ENCODE data around the gene GRM1. TPM values are rescaled to one million over a fixed set of nuclear protein-coding genes. Genes with fewer than 3 reads are reported as not detected.

GRM1 gene
- total RNA-seq, 1 donor from 2014 or later, result 0.39 TPM

- H3K4me1 Mint-ChIP-seq (ENCODE audit: unreplicated experiment), result peaks cover 8% of the 10 kb centered on the region
- TF ChIP-seq, protein P1, sequence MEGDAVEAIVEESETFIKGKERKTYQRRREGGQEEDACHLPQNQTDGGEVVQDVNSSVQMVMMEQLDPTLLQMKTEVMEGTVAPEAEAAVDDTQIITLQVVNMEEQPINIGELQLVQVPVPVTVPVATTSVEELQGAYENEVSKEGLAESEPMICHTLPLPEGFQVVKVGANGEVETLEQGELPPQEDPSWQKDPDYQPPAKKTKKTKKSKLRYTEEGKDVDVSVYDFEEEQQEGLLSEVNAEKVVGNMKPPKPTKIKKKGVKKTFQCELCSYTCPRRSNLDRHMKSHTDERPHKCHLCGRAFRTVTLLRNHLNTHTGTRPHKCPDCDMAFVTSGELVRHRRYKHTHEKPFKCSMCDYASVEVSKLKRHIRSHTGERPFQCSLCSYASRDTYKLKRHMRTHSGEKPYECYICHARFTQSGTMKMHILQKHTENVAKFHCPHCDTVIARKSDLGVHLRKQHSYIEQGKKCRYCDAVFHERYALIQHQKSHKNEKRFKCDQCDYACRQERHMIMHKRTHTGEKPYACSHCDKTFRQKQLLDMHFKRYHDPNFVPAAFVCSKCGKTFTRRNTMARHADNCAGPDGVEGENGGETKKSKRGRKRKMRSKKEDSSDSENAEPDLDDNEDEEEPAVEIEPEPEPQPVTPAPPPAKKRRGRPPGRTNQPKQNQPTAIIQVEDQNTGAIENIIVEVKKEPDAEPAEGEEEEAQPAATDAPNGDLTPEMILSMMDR (conservative IDR thresholded peaks at IDR 0.05), result no peak
- H3K27ac Mint-ChIP-seq, result no peak overlapping the region
- H3K36me3 Mint-ChIP-seq, result no peaks in the 10 kb centered on the region
- no peaks in the 10 kb centered on the region for H3K9me3 Mint-ChIP-seq
- H3K4me3 Mint-ChIP-seq, result no peak overlapping the region
- peaks cover 2% of the 10 kb centered on the region for H3K27me3 Mint-ChIP-seq
- no peak for DNase-seq (ENCODE audit: extremely low spot score, unreplicated experiment)
These were observed 360.9 kb downstream of the GRM1 start for GRCh38 chr6:146389740-146390139.

GRCh38 chr6:146397638-146398037, 368.8 kb downstream of the GRM1 start:
- H3K27ac Mint-ChIP-seq, result no peak overlapping the region
- peaks cover 6% of the 10 kb centered on the region for H3K27me3 Mint-ChIP-seq
- TF ChIP-seq, protein P1 (conservative IDR thresholded peaks at IDR 0.05), result no peak
- no peak overlapping the region for H3K4me3 Mint-ChIP-seq
- H3K4me1 Mint-ChIP-seq (ENCODE audit: unreplicated experiment), result no peaks in the 10 kb centered on the region
- DNase-seq (ENCODE audit: extremely low spot score, unreplicated experiment), result no peak
- H3K36me3 Mint-ChIP-seq, result no peaks in the 10 kb centered on the region
- no peaks in the 10 kb centered on the region for H3K9me3 Mint-ChIP-seq

DNA sequence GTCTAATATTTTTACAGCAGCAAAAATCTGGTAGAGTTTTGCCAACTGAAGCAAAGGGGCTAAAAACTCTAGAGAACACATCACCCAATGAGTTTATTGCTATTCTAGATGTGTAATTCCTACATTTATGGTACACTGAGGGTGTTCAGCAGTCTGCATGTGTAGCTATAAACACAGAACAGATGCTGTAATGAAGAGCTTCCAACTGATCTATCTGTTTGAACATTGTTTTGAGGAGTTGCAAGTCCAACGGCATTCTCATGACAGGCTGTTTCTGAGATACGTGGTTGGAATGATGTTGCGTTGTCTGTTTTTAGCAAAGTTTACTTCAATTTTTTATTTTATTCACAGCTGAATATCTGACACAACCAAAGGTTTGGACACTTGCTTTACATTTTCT, 373.6 kb downstream of the GRM1 start:
- H3K27ac Mint-ChIP-seq, result no peak overlapping the region
- H3K27me3 Mint-ChIP-seq, result peaks cover 4% of the 10 kb centered on the region
- no peaks in the 10 kb centered on the region for H3K4me1 Mint-ChIP-seq (ENCODE audit: unreplicated experiment)
- H3K4me3 Mint-ChIP-seq, result no peak overlapping the region
- H3K9me3 Mint-ChIP-seq, result no peaks in the 10 kb centered on the region
- no peaks in the 10 kb centered on the region for H3K36me3 Mint-ChIP-seq
- no peak for DNase-seq (ENCODE audit: extremely low spot score, unreplicated experiment)
- TF ChIP-seq, protein P1 (conservative IDR thresholded peaks at IDR 0.05), result no peak

- Mint-ChIP-seq H3K27ac (no peak overlapping the region), H3K27me3 (peaks cover 3% of the 10 kb centered on the region), H3K9me3 (no peaks in the 10 kb centered on the region), H3K36me3 (no peaks in the 10 kb centered on the region), H3K4me3 (no peak overlapping the region), H3K4me1 (ENCODE audit: unreplicated experiment) (no peaks in the 10 kb centered on the region)
- TF ChIP-seq, protein P1 (conservative IDR thresholded peaks at IDR 0.05), result no peak
- DNase-seq (ENCODE audit: extremely low spot score, unreplicated experiment), result no peak
These were observed 379.7 kb downstream of the GRM1 start for GRCh38 chr6:146408583-146408982.

DNA sequence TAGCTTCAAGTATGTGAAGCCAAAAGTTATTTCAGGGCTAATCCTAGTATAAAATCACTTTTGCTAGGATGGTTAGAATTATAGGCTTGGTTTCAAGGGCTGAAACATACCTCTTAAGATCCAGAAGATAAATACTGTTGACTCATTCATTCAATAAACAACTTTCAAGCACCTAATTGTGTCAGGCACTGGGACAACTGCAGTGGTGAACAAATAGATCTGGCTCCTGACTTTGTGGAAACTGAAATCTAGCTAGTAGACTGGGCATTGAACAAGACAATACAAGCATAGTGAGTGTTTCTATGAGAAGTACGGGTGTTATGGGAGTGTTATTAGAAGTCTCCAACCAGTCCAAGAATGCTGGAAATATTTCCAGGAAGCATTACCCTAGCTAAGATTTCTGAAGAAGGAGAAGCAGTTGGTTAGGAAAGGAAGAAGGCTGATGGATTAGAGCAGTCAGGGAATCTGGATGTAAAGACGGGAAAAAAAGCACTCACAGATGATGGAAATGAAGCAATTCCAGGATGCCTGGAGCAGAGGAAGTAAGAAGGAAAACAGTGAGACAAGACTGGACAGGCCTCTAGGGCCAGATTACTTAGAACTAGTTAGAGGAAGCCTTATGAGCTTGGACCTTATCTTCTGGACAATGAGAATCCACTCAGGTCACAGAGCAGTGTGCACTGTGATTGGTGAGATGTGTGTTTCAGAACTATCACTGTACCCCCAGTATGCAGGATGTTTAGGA, 382.2 kb downstream of the GRM1 start:
- H3K9me3 Mint-ChIP-seq, result no peaks in the 10 kb centered on the region
- TF ChIP-seq, protein P1 (conservative IDR thresholded peaks at IDR 0.05), result no peak
- H3K27me3 Mint-ChIP-seq, result peaks cover 3% of the 10 kb centered on the region
- H3K4me3 Mint-ChIP-seq, result no peak overlapping the region
- H3K4me1 Mint-ChIP-seq (ENCODE audit: unreplicated experiment), result no peaks in the 10 kb centered on the region
- no peaks in the 10 kb centered on the region for H3K36me3 Mint-ChIP-seq
- DNase-seq (ENCODE audit: extremely low spot score, unreplicated experiment), result no peak
- H3K27ac Mint-ChIP-seq, result no peak overlapping the region
